ENCODE data around the gene SLC38A1. TPM values are rescaled to one million over a fixed set of nuclear protein-coding genes. Genes with fewer than 3 reads are reported as not detected.
"Not testable (repeated sequence)": the region's sequence is repeated elsewhere in the genome, so short reads cannot be mapped to it uniquely, and the experiment has no call there.

Gene SLC38A1
- total RNA-seq, 1 donor from 2014 or later, result 314 TPM

- no peaks in the 10 kb centered on the region for H3K27me3 Mint-ChIP-seq
- H3K4me3 Mint-ChIP-seq, result no peak overlapping the region
- TF ChIP-seq CTCF (IDR thresholded peaks at IDR 0.05), result no peak
- peaks cover 7% of the 10 kb centered on the region for H3K4me1 Mint-ChIP-seq
- POLR2A ChIA-PET, result interaction anchor here (0.6 kb wide), 1 partner anchor 1083 kb away, joined by 5 read pairs; no protein-coding TSS in a partner anchor
- H3K36me3 Mint-ChIP-seq (ENCODE audit: low read depth), result peaks cover 2% of the 10 kb centered on the region
- ATAC-seq (ENCODE audit: low read depth) (no peak), DNase-seq (no peak)
- no peak overlapping the region for H3K27ac Mint-ChIP-seq
- CTCF ChIA-PET, result no interaction called here
- intact Hi-C loops (cut with micrococcal nuclease), result no loop called here
- peaks cover 11% of the 10 kb centered on the region for H3K9me3 Mint-ChIP-seq
Observed at GRCh38 chr12:46165191-46165590, 103.7 kb downstream of the SLC38A1 start.

- CTCF ChIA-PET, result no interaction called here
- intact Hi-C loops (cut with micrococcal nuclease), result no loop called here
- ATAC-seq (ENCODE audit: low read depth) (no peak), DNase-seq (no peak)
- no peak overlapping the region for H3K27ac Mint-ChIP-seq
- no peak for TF ChIP-seq CTCF (IDR thresholded peaks at IDR 0.05)
- H3K9me3 Mint-ChIP-seq, result peaks cover 11% of the 10 kb centered on the region
- H3K27me3 Mint-ChIP-seq, result no peaks in the 10 kb centered on the region
- H3K4me3 Mint-ChIP-seq, result no peak overlapping the region
- POLR2A ChIA-PET, result interaction anchor here (0.6 kb wide), 1 partner anchor 1084 kb away, joined by 5 read pairs; no protein-coding TSS in a partner anchor
- H3K4me1 Mint-ChIP-seq, result peaks cover 11% of the 10 kb centered on the region
- peaks cover 2% of the 10 kb centered on the region for H3K36me3 Mint-ChIP-seq (ENCODE audit: low read depth)
Observed at GRCh38 chr12:46164186-46164761, 104.6 kb downstream of the SLC38A1 start.

DNA sequence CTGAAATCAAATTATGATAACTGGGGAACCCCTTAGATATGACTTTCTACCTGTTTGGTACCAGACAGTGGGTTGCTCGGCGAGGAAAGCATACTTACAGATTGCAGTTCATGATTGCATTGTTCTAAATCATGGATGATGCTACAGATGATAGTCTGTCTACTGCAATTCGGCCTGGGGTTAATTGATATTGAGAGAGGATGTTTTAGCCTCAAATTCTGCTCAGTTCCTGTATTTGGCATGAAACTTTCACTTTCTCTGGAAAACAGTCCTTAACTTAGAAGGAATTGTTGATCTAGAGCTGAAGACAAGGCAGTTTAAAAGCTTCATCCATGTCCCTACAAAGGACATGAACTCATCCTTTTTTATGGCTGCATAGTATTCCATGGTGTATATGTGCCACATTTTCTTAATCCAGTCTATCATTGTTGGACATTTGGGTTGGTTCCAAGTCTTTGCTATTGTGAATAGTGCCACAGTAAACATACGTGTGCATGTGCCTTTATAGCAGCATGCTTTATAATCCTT is 106.2 kb downstream of the SLC38A1 start:
- peaks cover 21% of the 10 kb centered on the region for H3K4me1 Mint-ChIP-seq
- H3K27me3 Mint-ChIP-seq; POLR2A ChIA-PET; H3K27ac Mint-ChIP-seq; H3K36me3 Mint-ChIP-seq (ENCODE audit: low read depth); ATAC-seq (ENCODE audit: low read depth); H3K4me3 Mint-ChIP-seq; intact Hi-C loops (cut with micrococcal nuclease); DNase-seq; H3K9me3 Mint-ChIP-seq: not testable (repeated sequence)
- CTCF ChIA-PET, result interaction anchor here (1.7 kb wide), 1 partner anchor 140 kb away, joined by 3 read pairs; no protein-coding TSS in a partner anchor

- ATAC-seq (ENCODE audit: low read depth) (no peak), DNase-seq (no peak)
- H3K9me3 Mint-ChIP-seq, result peaks cover 5% of the 10 kb centered on the region
- POLR2A ChIA-PET, result interaction anchor here (0.6 to 3.0 kb wide), 5 partner anchors 8 to 108 kb away, joined by 3 to 14 read pairs (median 3); partner anchors contain the start of gene SLC38A1
- TF ChIP-seq CTCF (IDR thresholded peaks at IDR 0.05), result no peak
- peak overlapping the region; percentile 5 for H3K27ac Mint-ChIP-seq
- no peak overlapping the region for H3K4me3 Mint-ChIP-seq
- intact Hi-C loops (cut with micrococcal nuclease), result loop anchor here (2.0 kb wide), 1 partner anchor 14 kb away; no protein-coding TSS in a partner anchor
- H3K27me3 Mint-ChIP-seq, result no peaks in the 10 kb centered on the region
- CTCF ChIA-PET, result interaction anchor here (1.0 to 1.7 kb wide), 2 partner anchors 31 to 142 kb away, joined by 3 read pairs; no protein-coding TSS in a partner anchor
- H3K36me3 Mint-ChIP-seq (ENCODE audit: low read depth), result peaks cover 4% of the 10 kb centered on the region
- peaks cover 27% of the 10 kb centered on the region for H3K4me1 Mint-ChIP-seq
Observed at GRCh38 chr12:46160981-46161690, 107.7 kb downstream of the SLC38A1 start.

DNA sequence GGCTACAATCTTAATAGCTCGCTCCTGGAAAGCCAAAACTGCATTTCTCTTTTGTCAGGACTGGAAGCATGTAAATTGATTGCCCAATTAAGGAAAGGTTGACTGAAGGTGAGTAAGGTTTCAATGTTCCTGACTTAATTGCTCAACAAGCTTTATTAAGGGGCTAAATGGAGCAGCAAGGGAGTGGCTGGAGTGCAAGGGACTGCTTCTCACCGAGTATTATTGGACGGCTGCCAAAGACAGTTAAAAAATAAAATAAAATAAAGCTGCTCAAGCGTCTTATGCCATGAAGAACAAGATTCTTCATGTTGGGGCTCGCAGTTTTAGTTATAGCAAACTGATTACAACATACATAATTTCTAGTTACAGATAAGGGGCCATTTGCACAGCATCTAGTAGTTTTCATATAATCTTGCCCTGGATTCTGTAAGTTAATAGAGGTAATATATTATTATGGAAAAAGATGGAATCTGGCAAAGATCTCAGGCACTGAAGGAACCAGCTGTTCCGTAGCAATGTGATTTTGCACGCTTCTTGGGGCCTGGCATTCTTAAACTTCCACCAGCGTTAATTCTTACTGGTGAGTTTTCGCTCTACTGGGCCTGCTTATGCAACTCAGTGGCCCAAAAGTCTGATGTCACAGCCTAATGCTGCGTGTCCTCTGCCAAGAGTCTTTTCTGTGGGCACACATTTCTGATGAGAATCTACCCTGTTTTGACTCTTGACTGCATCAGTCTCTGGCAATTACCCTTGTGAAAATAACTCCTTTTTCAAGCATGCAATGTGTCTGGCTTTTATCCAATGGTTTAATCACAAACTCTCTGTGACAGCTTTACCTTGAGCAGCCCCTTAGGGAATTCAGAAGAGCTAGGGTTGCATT is 108.5 kb downstream of the SLC38A1 start:
- POLR2A ChIA-PET, result interaction anchor here (0.6 to 3.0 kb wide), 5 partner anchors 9 to 109 kb away, joined by 3 to 14 read pairs (median 3); partner anchors contain the start of gene SLC38A1
- ATAC-seq (ENCODE audit: low read depth) (peak; percentile 50), DNase-seq (no peak)
- peaks cover 27% of the 10 kb centered on the region for H3K4me1 Mint-ChIP-seq
- TF ChIP-seq CTCF (IDR thresholded peaks at IDR 0.05), result no peak
- peak overlapping the region; percentile 5 for H3K27ac Mint-ChIP-seq
- intact Hi-C loops (cut with micrococcal nuclease), result loop anchor here (2.0 kb wide), 1 partner anchor 14 kb away; no protein-coding TSS in a partner anchor
- H3K4me3 Mint-ChIP-seq, result no peak overlapping the region
- CTCF ChIA-PET, result interaction anchor here (0.5 to 1.7 kb wide), 5 partner anchors 16 to 143 kb away, joined by 3 to 4 read pairs (median 3); no protein-coding TSS in a partner anchor
- peaks cover 8% of the 10 kb centered on the region for H3K9me3 Mint-ChIP-seq
- no peaks in the 10 kb centered on the region for H3K27me3 Mint-ChIP-seq
- peaks cover 4% of the 10 kb centered on the region for H3K36me3 Mint-ChIP-seq (ENCODE audit: low read depth)
